Smooth muscle cell (in vitro differentiated cells): ENCODE data around the gene PAPPA. TPM values are rescaled to one million over a fixed set of nuclear protein-coding genes. Genes with fewer than 3 reads are reported as not detected.
A peak's percentile ranks its signal among the peaks of the same experiment; 100 is the strongest.

Experiments
- DNase-seq: peaks from one replicate; lab custom pipeline; 2025; ENCODE audit not compliant: unreplicated experiment; lab: John Stamatoyannopoulos, UW
- H2AFZ ChIP-seq: fragments of 200-600 bp; sonication (generic); 2 replicates; pipeline ENCODE4 v1.6.0; 2016; ENCODE audit warnings: antibody characterized with exemption, low read depth, mild to moderate bottlenecking
- H3F3A ChIP-seq: fragments of 200-600 bp; sonication (generic); 2 replicates; pipeline ENCODE4 v1.6.0; 2017; ENCODE audit warnings: antibody characterized with exemption, low read depth
- H3K27ac ChIP-seq: fragments of 200-600 bp; sonication (generic); 2 replicates; pipeline ENCODE4 v1.5.1; 2016; ENCODE audit warnings: low read depth, mild to moderate bottlenecking
- H3K27me3 ChIP-seq: fragments of 200-600 bp; sonication (generic); 2 replicates; pipeline ENCODE4 v1.6.1; 2016; ENCODE audit warnings: low read depth, mild to moderate bottlenecking
- H3K36me3 ChIP-seq: fragments of 200-600 bp; sonication (generic); 2 replicates; pipeline ENCODE4 v1.5.1; 2016; ENCODE audit warnings: low read depth
- H3K4me1 ChIP-seq: fragments of 200-600 bp; sonication (generic); 2 replicates; pipeline ENCODE4 v1.5.1; 2016; ENCODE audit warnings: low read depth
- H3K4me2 ChIP-seq: fragments of 200-600 bp; sonication (generic); 2 replicates; pipeline ENCODE4 v1.6.0; 2016; ENCODE audit warnings: mild to moderate bottlenecking
- H3K4me3 ChIP-seq: fragments of 200-600 bp; sonication (generic); 2 replicates; pipeline ENCODE4 v1.5.1; 2016; ENCODE audit warnings: mild to moderate bottlenecking
- H3K79me2 ChIP-seq: fragments of 200-600 bp; sonication (generic); 2 replicates; pipeline ENCODE4 v1.6.0; 2016; ENCODE audit warnings: low read depth, mild to moderate bottlenecking
- H3K9ac ChIP-seq: fragments of 200-600 bp; sonication (generic); 2 replicates; pipeline ENCODE4 v1.6.0; 2016; ENCODE audit warnings: low read depth
- H3K9me3 ChIP-seq: fragments of 200-600 bp; sonication (generic); replicated peaks from 2 replicates; pipeline ENCODE4 v1.5.1; 2016; ENCODE audit warnings: low read depth
- H4K20me1 ChIP-seq: fragments of 200-600 bp; sonication (generic); 2 replicates; pipeline ENCODE4 v1.6.0; 2016; ENCODE audit warnings: low read depth
- CTCF ChIP-seq: fragments of 200-600 bp; sonication (generic); IDR thresholded peaks from 2 replicates; pipeline ENCODE4 v1.5.1; 2017; ENCODE audit warnings: borderline replicate concordance, mild to moderate bottlenecking, antibody characterized with exemption; ENCODE audit not compliant: insufficient read depth, poor library complexity, severe bottlenecking
- WGBS: methylation state at CpG from one replicate; pipeline ENCODE4 v1.1.7; 2016; ENCODE audit warnings: low lambda C conversion rate; 5-methylcytosine and 5-hydroxymethylcytosine counted together
- polyA plus RNA-seq: library from polyadenylated mRNA; unstranded; fragments of >200 nt; fragmentation: Nextera tagmentation; extraction: Ambion mirVana; gene quantifications from 2 replicates; pipeline ENCODE4 v1.2.1, GENCODE V29; 2016
- total RNA-seq: library from RNA; depleted of rRNA; stranded (reverse); fragments of >200 nt; gene quantifications from 2 replicates; pipeline ENCODE4 v1.2.3, GENCODE V29; 2014

PAPPA gene
- total and polyA plus RNA-seq, 2 experiments from 2014 or later: 27.7 to 114 TPM

- Histone ChIP-seq H3K27ac (peak overlapping the region; percentile 51), H3K79me2 (no peaks in the 10 kb centered on the region), H3K4me1 (no peaks in the 10 kb centered on the region), H3K27me3 (no peaks in the 10 kb centered on the region), H3K36me3 (no peaks in the 10 kb centered on the region), H3K4me2 (peak overlapping the region; percentile 9), H2AFZ (no peak overlapping the region), H3K9ac (no peak overlapping the region), H4K20me1 (peaks cover 57% of the 10 kb centered on the region), H3K4me3 (no peak overlapping the region), H3K9me3 (no peaks in the 10 kb centered on the region), H3F3A (peaks cover 6% of the 10 kb centered on the region)
- DNase-seq: no peak
- TF ChIP-seq CTCF: no peak
- 61% methylated on average over 8 of the region's 8 CpGs for WGBS
Observed at GRCh38 chr9:116377179-116377798, 223.7 kb downstream of the PAPPA start.

GRCh38 chr9:116378873-116379272 lies 225.3 kb downstream of the PAPPA start:
- no peaks in the 10 kb centered on the region for H3K36me3 ChIP-seq

GRCh38 chr9:116379821-116380220 lies 226.2 kb downstream of the PAPPA start:
- no peak overlapping the region for H2AFZ ChIP-seq
- H3K79me2 ChIP-seq: no peaks in the 10 kb centered on the region
- peaks cover 54% of the 10 kb centered on the region for H4K20me1 ChIP-seq
- H3K27ac ChIP-seq: no peak overlapping the region
- no peak overlapping the region for H3K4me2 ChIP-seq
- no peaks in the 10 kb centered on the region for H3K36me3 ChIP-seq
- no peaks in the 10 kb centered on the region for H3K9me3 ChIP-seq
- no peaks in the 10 kb centered on the region for H3K27me3 ChIP-seq
- no peak overlapping the region for H3K4me3 ChIP-seq
- no peaks in the 10 kb centered on the region for H3K4me1 ChIP-seq
- no peak overlapping the region for H3K9ac ChIP-seq
- peaks cover 6% of the 10 kb centered on the region for H3F3A ChIP-seq
- 63% methylated on average over 2 of the region's 2 CpGs for WGBS
- DNase-seq: no peak
- no peak for TF ChIP-seq CTCF

More at GRCh38 chr9:116378873-116379272, 225.3 kb downstream of the PAPPA start:
- DNase-seq: no peak
- Histone ChIP-seq H3K27ac (no peak overlapping the region), H3K9me3 (no peaks in the 10 kb centered on the region), H3K79me2 (no peaks in the 10 kb centered on the region), H3K4me2 (no peak overlapping the region), H3K4me1 (no peaks in the 10 kb centered on the region), H3K4me3 (no peak overlapping the region), H3K27me3 (no peaks in the 10 kb centered on the region), H3F3A (peaks cover 6% of the 10 kb centered on the region), H4K20me1 (peaks cover 61% of the 10 kb centered on the region), H3K9ac (no peak overlapping the region), H2AFZ (no peak overlapping the region)
- WGBS: 94% methylated on average over 2 of the region's 2 CpGs
- TF ChIP-seq CTCF: no peak

- Histone ChIP-seq H3K9ac (no peak overlapping the region), H3K9me3 (no peaks in the 10 kb centered on the region), H3K27me3 (no peaks in the 10 kb centered on the region), H3K36me3 (no peaks in the 10 kb centered on the region), H3K4me3 (no peak overlapping the region), H3F3A (peaks cover 6% of the 10 kb centered on the region), H3K27ac (no peak overlapping the region), H4K20me1 (peaks cover 57% of the 10 kb centered on the region), H3K4me1 (no peaks in the 10 kb centered on the region), H3K79me2 (no peaks in the 10 kb centered on the region), H3K4me2 (no peak overlapping the region), H2AFZ (no peak overlapping the region)
- TF ChIP-seq CTCF: no peak
- DNase-seq: no peak
Observed at GRCh38 chr9:116380496-116380995, 227.0 kb downstream of the PAPPA start.
